OCI-LY1 (cell line): ENCODE measurements around the gene PIP5K1C.

Experiments used
- H2AFZ ChIP-seq: fragments of 200-600 bp; sonication (generic), shearing (Covaris generic); 2 replicates; pipeline ENCODE4 v1.6.0; 2014; ENCODE audit warnings: antibody characterized with exemption, mild to moderate bottlenecking, low read length
- H3F3A ChIP-seq: fragments of 200-600 bp; sonication (generic), shearing (Covaris generic); 2 replicates; pipeline ENCODE4 v1.6.0; 2014; ENCODE audit warnings: mild to moderate bottlenecking, antibody characterized with exemption, low read length, moderate library complexity; ENCODE audit not compliant: insufficient read depth
- H3K27ac ChIP-seq: fragments of 200-600 bp; sonication (generic); 2 replicates; pipeline ENCODE4 v1.5.1; 2014; ENCODE audit warnings: low read length, mixed run types, mild to moderate bottlenecking, low read depth; ENCODE audit not compliant: poor library complexity, severe bottlenecking
- H3K27me3 ChIP-seq: fragments of 200-600 bp; sonication (generic); 2 replicates; pipeline ENCODE4 v1.6.0; 2014; ENCODE audit warnings: antibody characterized with exemption, mild to moderate bottlenecking, low read length, moderate library complexity; ENCODE audit not compliant: insufficient read depth
- H3K36me3 ChIP-seq: fragments of 200-600 bp; sonication (generic); 2 replicates; pipeline ENCODE4 v1.6.1; 2014; ENCODE audit warnings: mild to moderate bottlenecking, antibody characterized with exemption, low read length, moderate library complexity, mixed read lengths; ENCODE audit not compliant: insufficient read depth
- H3K4me1 ChIP-seq: fragments of 200-600 bp; sonication (generic); 2 replicates; pipeline ENCODE4 v1.5.1; 2014; ENCODE audit warnings: mild to moderate bottlenecking, low read length, moderate library complexity; ENCODE audit not compliant: insufficient read depth, severe bottlenecking
- H3K4me2 ChIP-seq: fragments of 200-600 bp; sonication (generic), shearing (Covaris generic); 2 replicates; pipeline ENCODE4 v1.6.1; 2014; ENCODE audit warnings: low read length
- H3K4me3 ChIP-seq: fragments of 200-600 bp; sonication (generic); 2 replicates; pipeline ENCODE4 v1.5.1; 2014; ENCODE audit warnings: low read length, low read depth, mild to moderate bottlenecking, mixed read lengths; ENCODE audit not compliant: poor library complexity, severe bottlenecking
- H3K79me2 ChIP-seq: fragments of 200-600 bp; shearing (Covaris generic); 2 replicates; pipeline ENCODE4 v1.6.1; 2016; ENCODE audit warnings: mixed run types, low read length, mixed read lengths; ENCODE audit not compliant: insufficient read depth
- H3K9ac ChIP-seq: fragments of 200-600 bp; sonication (generic), shearing (Covaris generic); 2 replicates; pipeline ENCODE4 v1.6.1; 2014; ENCODE audit warnings: mild to moderate bottlenecking, low read length, mixed read lengths
- H3K9me2 ChIP-seq: fragments of 200-600 bp; sonication (generic), shearing (Covaris generic); 2 replicates; pipeline ENCODE4 v1.6.1; 2014; ENCODE audit warnings: low read depth, mild to moderate bottlenecking, low read length, mixed read lengths
- H3K9me3 ChIP-seq: fragments of 200-600 bp; shearing (Covaris generic); 2 replicates; pipeline ENCODE4 v1.6.1; 2014; ENCODE audit warnings: low read length, mixed read lengths
- H4K20me1 ChIP-seq: fragments of 200-600 bp; sonication (generic), shearing (Covaris generic); 2 replicates; pipeline ENCODE4 v1.6.0; 2016; ENCODE audit warnings: mild to moderate bottlenecking, low read length; ENCODE audit not compliant: insufficient read depth
- CTCF ChIP-seq: fragments of 200-600 bp; sonication (generic), shearing (Covaris generic); IDR thresholded peaks from 2 replicates; pipeline ENCODE4 v1.5.1; 2017; ENCODE audit warnings: mild to moderate bottlenecking, antibody characterized with exemption, low read length, moderate library complexity, mixed read lengths
- EZH2 ChIP-seq: fragments of 200-600 bp; sonication (generic), shearing (Covaris generic); IDR thresholded peaks from 2 replicates; pipeline ENCODE4 v1.8.0; 2017; ENCODE audit warnings: borderline replicate concordance, mixed run types, mild to moderate bottlenecking, antibody characterized with exemption, low read length, moderate library complexity, mixed read lengths

PIP5K1C gene

GRCh38 chr19:3644351-3645066 is 55.8 kb downstream of the PIP5K1C start:
- Histone ChIP-seq H3K9me2 (no peaks in the 10 kb centered on the region), H3K36me3 (no peaks in the 10 kb centered on the region), H3K9ac (no peak overlapping the region), H3K4me2 (no peak overlapping the region), H3K4me1 (no peaks in the 10 kb centered on the region), H3F3A (no peaks in the 10 kb centered on the region), H2AFZ (no peak overlapping the region), H3K27me3 (no peaks in the 10 kb centered on the region), H3K27ac (no peak overlapping the region), H4K20me1 (no peaks in the 10 kb centered on the region), H3K79me2 (no peaks in the 10 kb centered on the region), H3K4me3 (no peak overlapping the region), H3K9me3 (no peaks in the 10 kb centered on the region)
- no peak for TF ChIP-seq EZH2
- TF ChIP-seq CTCF, result no peak

- TF ChIP-seq CTCF (no peak), EZH2 (no peak)
- H3K9me3 ChIP-seq, result no peaks in the 10 kb centered on the region
- no peak overlapping the region for H3K4me3 ChIP-seq
- H2AFZ ChIP-seq, result no peak overlapping the region
- no peaks in the 10 kb centered on the region for H3K36me3 ChIP-seq
- H3K27me3 ChIP-seq, result no peaks in the 10 kb centered on the region
- no peaks in the 10 kb centered on the region for H3K79me2 ChIP-seq
- H3F3A ChIP-seq, result no peaks in the 10 kb centered on the region
- H3K9me2 ChIP-seq, result no peaks in the 10 kb centered on the region
- H3K27ac ChIP-seq, result no peak overlapping the region
- no peak overlapping the region for H3K4me2 ChIP-seq
- no peaks in the 10 kb centered on the region for H4K20me1 ChIP-seq
- H3K4me1 ChIP-seq, result no peaks in the 10 kb centered on the region
- H3K9ac ChIP-seq, result no peak overlapping the region
Measured at GRCh38 chr19:3643674-3644313, 56.5 kb downstream of the PIP5K1C start.

- no peak overlapping the region for H3K9ac ChIP-seq
- no peaks in the 10 kb centered on the region for H3F3A ChIP-seq
- H3K79me2 ChIP-seq, result no peaks in the 10 kb centered on the region
- H4K20me1 ChIP-seq, result no peaks in the 10 kb centered on the region
- no peaks in the 10 kb centered on the region for H3K27me3 ChIP-seq
- H3K9me2 ChIP-seq, result no peaks in the 10 kb centered on the region
- no peak overlapping the region for H3K4me2 ChIP-seq
- no peaks in the 10 kb centered on the region for H3K36me3 ChIP-seq
- no peak overlapping the region for H3K4me3 ChIP-seq
- no peaks in the 10 kb centered on the region for H3K4me1 ChIP-seq
- TF ChIP-seq CTCF (no peak), EZH2 (no peak)
- H2AFZ ChIP-seq, result no peak overlapping the region
- no peak overlapping the region for H3K27ac ChIP-seq
- H3K9me3 ChIP-seq, result no peaks in the 10 kb centered on the region
Measured at GRCh38 chr19:3642987-3643673, 57.1 kb downstream of the PIP5K1C start.
